GM20000 (cell line): ENCODE results near the gene B3GNT8.
"Not testable (repeated sequence)": the region's sequence is repeated elsewhere in the genome, so short reads cannot be mapped to it uniquely, and the experiment has no call there.

Source experiments
- DNase-seq: peaks from one replicate; pipeline ENCODE4 v3.0.0; 2012; ENCODE audit warnings: low spot score
- TF ChIP-seq, protein P1 (sequence below): IDR thresholded peaks from 2 replicates; pipeline ENCODE4 v1.5.1; 2012; ENCODE audit warnings: mild to moderate bottlenecking, control low read depth; ENCODE audit errors: extremely low read depth, missing control alignments

Gene B3GNT8

DNA sequence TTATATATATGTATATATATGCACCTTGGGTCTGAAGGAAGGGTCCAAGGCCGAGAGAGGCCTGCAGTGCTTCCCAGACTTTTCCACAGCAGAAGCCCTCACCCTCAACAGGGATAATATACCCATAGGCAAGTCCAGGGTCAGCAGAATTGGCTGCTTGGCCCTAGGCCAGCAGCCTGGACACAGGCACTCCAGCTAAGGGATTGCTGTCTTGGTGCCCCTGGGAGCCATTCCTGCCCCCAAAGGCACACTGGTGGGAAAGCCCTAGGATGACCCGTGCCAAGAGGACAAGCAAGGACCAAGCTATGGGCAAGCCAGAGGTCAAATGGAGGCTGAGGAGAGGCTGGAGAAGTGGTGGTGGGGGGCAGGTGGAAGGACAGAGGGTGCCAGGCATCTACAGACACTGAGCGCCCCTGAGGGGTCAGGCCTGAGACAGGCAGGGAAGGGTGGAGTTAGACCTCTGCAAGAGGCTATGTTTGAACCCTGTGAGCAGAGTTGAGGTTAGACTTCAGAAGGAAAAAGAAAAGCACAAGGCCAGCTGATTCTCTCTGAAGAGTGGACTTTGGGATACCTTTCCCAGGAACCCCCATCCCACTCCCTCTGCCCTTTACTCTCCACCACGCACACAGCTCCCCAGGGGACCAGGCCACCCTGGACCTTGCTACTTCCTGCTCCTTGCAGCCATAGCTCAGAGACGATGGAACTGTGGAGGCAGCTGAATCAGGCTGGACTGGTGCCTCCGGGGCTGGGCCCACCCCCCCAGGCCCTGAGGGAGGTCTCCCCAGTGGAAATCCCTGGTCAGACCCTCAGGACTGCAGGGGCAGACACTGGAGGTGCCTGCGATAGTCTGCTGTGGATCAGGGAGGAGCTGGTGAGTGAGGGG, 15.5 kb upstream of the B3GNT8 start, which contains the start of gene ERICH4:
Gene ERICH4 (plus strand): TSS at position 684 of the 883 bp plus-strand sequence. CDS start 14 bp downstream, at position 698.
- DNase-seq = no peak
- TF ChIP-seq, protein P1, sequence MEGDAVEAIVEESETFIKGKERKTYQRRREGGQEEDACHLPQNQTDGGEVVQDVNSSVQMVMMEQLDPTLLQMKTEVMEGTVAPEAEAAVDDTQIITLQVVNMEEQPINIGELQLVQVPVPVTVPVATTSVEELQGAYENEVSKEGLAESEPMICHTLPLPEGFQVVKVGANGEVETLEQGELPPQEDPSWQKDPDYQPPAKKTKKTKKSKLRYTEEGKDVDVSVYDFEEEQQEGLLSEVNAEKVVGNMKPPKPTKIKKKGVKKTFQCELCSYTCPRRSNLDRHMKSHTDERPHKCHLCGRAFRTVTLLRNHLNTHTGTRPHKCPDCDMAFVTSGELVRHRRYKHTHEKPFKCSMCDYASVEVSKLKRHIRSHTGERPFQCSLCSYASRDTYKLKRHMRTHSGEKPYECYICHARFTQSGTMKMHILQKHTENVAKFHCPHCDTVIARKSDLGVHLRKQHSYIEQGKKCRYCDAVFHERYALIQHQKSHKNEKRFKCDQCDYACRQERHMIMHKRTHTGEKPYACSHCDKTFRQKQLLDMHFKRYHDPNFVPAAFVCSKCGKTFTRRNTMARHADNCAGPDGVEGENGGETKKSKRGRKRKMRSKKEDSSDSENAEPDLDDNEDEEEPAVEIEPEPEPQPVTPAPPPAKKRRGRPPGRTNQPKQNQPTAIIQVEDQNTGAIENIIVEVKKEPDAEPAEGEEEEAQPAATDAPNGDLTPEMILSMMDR = no peak

DNA sequence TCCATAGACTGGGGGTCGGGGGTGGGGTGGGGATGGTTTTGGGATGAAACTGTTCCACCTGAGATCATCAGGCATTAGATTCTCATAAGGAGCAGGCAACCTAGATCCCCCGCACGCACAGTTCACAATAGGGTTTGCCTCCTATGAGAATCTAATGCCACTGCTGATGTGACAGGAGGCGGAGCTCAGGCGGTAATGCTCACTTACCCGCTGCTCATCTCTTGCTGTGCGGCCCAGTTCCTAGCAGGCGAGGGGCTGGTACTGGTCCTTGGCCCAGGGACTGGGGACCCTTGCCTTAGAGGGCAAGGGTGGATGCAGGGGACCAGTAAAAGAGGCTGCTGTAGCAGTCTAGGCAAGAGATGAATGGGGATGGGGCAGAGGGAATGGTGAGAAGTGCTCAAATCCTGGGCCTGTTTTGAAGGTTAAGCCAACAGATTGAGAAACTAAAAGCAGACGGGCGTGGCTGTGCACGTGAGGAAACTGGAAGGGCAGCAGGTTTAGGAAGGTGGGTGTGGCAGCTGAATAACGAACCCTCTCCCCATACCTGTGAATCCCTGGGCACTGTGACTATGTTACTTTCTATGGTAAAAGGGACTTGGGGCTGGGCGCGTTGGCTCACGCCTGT, 14.3 kb upstream of the B3GNT8 start:
- TF ChIP-seq, protein P1 = no peak
- DNase-seq = no peak

DNA sequence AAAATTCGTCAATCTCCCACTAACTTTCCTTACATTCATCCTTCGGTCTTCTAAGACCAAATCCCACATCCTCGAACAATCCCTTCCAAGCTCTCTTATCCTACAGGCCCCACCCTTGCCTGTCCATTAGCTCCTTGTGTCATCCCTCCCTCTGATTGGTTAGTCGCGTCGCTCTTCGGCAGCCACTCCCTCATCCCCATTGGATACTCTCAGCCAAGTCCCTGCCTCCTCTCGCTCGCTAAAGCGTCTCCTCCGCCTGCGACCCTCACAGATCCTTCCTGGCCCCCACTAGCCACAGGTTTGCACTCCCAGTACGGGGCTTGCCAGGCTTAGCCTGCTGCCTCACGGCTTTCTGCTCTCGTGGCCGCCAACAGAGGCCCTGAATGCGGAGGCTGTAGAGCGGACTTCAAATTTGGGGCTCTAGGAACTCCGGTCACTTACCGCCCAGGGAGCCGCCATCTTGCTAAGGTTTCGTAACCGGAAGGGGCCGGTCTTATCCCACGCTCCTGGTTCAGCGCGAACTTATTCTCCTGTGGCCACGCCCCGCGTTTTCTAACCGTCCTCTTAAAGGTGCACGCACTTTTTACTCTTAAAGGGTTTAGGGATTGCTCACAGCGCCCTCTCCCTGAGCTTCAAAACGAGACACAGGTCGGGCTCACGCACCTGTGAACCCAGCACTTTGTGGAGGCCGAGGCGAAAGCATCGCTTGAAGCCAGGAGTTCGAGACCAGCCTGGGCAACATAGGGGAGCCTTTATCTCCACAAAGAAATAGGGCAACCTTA, 12.5 kb upstream of the B3GNT8 start, which contains the start of gene DMAC2:
Gene DMAC2 (minus strand): TSS at position 472 of the 782 bp plus-strand sequence. CDS start 13 bp downstream, at position 459.
- TF ChIP-seq, protein P1 = peak; percentile 53
- DNase-seq = peak; percentile 81

DNA sequence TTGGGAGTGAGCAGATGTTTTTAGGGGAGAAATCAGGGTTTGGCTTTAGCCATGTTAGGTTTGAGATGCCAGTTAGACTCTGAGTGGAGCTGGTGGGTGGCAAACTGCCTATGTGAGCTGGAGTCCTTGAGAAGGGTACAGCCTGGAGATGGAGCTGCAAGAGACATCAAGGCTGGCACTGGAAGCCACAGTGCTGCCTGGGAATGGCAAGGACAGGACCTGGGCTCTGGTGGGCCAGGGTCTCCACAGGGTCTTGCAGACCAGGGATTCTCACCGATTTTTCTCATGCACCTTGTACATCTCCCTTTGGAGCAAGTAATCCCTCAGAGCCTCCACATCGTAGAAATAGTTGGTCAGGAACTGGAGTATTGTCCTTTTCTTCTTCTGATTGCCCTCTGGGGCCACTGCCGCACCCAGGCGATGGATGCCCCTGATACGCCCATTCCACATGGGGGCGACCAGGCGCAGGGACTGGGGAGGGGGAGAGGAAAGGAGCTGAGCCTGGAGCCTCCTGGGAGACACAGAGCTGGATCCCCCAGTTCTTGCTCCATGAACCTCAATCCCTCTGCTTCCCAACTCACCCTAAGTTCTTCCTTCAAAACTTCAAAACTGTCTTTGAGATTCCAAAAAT, 10.9 kb upstream of the B3GNT8 start:
- TF ChIP-seq, protein P1 = no peak
- peak; percentile 2 for DNase-seq

DNA sequence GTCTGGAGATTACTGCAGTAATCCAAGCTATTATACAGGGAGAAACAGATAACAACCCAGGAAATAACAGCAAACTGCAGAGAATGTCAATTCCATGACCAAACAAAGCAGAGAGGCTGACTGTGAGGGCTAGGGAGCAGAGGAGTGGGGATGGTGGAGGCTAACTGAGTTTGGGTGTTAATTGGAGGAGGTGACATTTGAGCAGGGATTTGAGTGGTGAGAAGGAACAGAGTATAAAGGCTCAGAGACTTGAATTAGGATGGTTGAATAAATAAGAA, 9.4 kb upstream of the B3GNT8 start:
- TF ChIP-seq, protein P1 = no peak
- no peak for DNase-seq

DNA sequence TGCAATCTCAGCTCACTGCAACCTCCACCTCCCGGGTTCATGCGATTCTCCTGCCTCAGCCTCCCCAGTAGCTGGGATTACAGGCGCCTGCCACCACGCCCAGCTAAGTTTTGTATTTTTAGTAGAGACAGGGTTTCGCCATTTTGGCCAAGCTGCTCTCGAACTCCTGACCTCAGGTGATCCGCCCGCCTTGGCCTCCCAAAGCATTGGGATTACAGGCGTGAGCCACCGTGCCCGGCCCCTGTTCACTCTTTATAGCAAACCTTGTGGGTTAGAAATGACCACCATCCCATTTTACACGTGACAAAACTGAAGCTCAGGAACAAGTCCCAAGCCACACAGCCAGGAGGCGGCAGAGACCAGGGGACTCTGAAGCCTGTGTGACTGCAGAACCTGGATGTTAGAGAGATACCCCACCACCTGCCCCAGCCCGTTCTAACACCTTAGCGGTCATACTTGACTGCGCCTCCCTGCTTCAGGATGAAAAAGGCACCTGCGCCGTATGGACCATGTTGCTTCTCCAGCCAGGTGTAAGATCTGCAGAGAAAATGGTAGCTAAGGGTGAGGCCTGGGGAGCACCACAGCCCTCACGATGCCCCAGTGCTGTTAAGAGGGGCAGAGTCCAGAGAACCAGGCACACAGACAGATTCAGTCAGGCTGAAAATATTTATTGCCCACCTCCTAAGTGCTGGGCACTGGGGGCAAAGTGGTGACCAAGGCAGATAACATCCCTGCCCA, 8.9 kb upstream of the B3GNT8 start:
- TF ChIP-seq, protein P1 = no peak
- DNase-seq = no peak

DNA sequence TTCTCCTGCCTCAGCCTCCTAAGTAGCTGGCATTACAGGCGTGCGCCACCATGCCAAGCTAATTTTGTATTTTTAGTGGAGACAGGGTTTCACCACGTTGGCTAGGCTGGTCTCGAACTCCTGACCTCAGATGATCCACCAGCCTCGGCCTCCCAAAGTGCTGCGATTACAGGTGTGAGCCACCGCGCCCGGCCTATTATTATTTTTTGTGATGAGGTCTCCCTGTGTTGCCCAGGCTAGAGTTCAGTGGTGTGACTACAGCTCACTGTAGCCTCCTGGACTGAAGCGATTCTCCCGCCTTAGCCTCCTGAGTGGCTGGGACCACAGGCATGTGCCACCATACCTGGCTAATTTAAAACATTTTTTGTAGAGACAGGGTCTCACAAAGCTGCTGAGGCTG, 8.2 kb upstream of the B3GNT8 start:
- DNase-seq = not testable (repeated sequence)
